ENCODE measurements around the gene CHD1L.

Gene CHD1L

DNA sequence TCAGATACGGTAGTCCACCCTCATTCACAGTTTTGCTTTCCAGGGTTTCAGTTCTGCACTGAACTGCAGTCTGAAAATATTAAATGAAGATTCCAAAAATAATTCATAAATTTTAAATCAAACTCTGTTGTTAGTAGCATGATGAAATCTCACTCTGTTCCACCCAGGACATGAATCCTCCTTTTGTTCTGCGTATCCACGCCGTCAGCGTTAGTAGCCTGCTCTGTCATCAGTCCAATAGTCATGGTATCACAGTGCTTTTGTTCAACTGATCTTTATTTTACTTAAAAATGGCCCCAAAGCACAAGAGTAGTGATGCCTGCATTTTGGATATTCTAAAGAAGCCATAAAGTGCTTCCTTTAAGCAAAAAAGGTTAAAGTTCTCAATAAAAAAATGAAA is 23.9 kb downstream of the CHD1L start:
- TF ChIP-seq, protein P1, sequence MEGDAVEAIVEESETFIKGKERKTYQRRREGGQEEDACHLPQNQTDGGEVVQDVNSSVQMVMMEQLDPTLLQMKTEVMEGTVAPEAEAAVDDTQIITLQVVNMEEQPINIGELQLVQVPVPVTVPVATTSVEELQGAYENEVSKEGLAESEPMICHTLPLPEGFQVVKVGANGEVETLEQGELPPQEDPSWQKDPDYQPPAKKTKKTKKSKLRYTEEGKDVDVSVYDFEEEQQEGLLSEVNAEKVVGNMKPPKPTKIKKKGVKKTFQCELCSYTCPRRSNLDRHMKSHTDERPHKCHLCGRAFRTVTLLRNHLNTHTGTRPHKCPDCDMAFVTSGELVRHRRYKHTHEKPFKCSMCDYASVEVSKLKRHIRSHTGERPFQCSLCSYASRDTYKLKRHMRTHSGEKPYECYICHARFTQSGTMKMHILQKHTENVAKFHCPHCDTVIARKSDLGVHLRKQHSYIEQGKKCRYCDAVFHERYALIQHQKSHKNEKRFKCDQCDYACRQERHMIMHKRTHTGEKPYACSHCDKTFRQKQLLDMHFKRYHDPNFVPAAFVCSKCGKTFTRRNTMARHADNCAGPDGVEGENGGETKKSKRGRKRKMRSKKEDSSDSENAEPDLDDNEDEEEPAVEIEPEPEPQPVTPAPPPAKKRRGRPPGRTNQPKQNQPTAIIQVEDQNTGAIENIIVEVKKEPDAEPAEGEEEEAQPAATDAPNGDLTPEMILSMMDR (IDR thresholded peaks at IDR 0.05) = no peak

DNA sequence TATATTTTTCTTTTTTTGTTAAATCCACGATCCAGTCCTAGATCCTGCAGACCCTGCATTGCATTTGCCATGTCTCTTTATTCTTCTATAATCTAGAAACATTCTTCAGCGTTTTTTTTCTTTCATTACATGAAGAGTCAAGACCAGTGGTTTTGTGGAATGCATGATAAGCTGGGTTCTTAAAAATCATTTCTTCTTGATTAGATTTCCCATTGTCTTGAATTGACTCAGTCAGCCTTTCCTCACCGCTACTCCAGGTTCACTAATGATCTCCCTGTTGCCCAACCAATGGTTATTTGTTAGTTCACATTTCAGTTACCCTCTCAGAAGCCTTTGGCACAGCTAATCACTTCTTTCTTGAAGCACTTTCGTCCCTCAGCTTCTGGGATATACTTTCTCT is 25.2 kb downstream of the CHD1L start:
- TF ChIP-seq, protein P1 (IDR thresholded peaks at IDR 0.05) = no peak

DNA sequence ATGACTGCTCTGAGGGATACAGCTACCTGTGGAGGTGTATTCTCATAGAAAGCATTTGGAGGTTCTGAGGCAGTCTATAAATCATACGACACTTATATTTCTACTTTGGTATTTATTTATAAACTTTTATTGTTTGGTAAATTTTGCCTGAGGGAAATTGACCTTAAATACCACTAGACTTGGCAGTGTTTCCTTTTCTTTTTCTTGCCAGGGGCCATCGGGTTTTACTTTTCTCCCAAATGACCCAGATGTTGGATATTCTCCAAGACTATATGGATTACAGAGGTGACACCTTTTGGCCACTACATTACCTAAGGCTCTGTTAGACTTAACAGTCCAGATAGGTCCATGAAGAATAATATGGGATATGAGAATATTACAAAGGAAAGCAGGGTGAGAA is 28.2 kb downstream of the CHD1L start:
- TF ChIP-seq, protein P1 (IDR thresholded peaks at IDR 0.05) = no peak

DNA sequence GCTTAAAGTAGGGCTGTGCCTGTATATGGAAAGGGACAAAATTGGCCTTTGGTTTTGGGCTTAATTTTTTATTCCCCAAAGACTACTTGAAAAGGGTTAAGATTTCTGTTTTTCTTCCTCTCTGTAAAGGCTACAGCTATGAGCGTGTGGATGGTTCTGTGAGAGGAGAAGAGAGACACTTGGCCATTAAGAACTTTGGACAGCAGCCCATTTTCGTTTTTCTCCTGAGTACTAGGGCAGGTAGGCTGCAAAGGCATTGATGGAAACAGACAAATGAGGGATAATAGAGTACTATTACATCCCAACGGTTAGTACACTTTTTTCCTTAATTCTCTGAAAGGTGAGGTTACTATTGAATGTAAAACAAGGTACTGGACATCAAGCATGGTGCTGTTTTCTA is 29.6 kb downstream of the CHD1L start:
- TF ChIP-seq, protein P1 (IDR thresholded peaks at IDR 0.05) = no peak

DNA sequence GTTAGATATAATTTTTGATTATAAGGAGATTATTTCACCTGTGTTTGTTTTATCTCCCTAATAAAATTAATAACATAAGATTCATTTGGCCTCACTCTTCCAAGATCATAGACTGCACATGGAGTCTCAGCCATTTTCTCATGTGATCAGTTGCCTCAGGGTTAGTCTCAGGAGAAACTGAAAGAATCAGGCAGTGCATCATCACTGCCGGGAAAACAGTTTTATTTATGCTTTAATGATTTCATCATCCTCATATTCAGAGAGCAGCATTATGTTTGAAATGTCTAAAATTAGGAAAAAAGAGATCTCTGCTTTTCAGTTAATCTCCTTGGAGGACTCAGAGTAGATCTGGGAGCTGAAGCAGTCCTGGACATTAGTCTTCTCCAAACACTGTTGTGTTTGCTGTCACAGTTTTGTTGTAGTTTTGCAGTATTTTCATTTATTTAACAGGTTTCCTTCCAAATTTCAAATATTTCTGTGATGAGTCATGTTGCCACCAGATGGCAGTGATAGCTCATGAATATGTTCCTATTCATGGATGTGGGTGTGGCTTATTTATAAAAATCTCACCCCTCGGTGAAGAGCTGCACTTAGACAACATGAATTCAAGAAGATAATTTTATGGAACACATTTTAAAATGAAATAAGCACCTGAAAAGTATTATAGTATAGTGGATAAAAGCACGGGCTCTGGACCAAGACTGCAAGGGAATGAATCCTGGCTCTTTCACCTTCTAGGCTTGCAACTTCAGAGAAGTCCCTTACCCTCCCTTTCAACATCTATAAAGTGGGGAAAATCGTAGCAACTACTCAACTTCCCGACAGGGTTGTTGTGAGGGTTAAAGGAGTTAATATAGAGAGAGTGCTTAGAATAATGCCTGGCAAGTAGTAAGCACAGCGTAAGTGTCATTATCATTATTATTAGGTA is 31.2 kb downstream of the CHD1L start:
- TF ChIP-seq, protein P1 (IDR thresholded peaks at IDR 0.05) = peak; percentile 81

DNA sequence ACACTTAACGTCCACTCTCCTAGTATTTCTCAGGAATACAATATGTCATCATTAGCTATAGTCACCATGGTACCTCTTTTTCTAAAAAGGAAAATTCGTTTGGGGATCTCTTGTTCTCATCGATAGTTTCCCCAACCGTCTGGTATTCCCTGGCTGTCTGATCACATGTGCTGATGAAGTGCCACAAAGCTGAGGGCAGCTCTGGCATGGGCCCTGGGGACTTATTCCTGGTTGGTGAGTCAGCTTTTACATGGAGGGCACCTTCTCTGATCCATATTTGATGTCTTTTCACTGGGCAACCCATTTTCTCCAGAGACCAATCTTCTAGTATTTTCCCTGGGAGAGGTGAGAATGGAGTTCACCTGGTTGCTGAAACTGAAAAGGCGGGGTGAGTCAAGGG is 39.5 kb downstream of the CHD1L start:
- TF ChIP-seq, protein P1 (IDR thresholded peaks at IDR 0.05) = no peak

DNA sequence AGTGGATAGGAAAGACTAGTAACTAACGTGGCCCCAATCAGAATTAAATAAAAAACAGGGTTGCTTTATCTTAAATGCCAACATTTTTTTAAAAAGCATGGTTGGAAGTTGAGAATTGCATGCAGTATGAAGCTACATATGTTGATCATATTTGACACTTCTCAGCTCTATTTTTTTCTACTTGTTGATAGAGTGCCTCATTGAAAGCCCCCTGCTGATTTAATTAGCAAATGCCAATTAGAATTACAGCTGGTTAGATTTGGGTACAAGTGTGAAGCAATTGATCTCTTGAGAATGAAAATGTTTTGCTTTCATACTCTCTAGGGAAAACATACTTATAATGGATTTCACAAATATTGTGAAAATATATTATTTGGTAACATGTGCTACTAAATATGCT is 40.5 kb downstream of the CHD1L start:
- TF ChIP-seq, protein P1 (IDR thresholded peaks at IDR 0.05) = no peak

Data from LNCAP (cell line).